DOHH2 (cell line): ENCODE results near the gene GUCY2D.

Source experiments
- H3F3A ChIP-seq: fragments of 200-600 bp; sonication (generic), shearing (Covaris generic); 2 replicates; pipeline ENCODE4 v1.6.0; 2016; ENCODE audit warnings: antibody characterized with exemption, mild to moderate bottlenecking; ENCODE audit not compliant: control insufficient read depth, insufficient read depth
- H3K27ac ChIP-seq: fragments of 200-600 bp; sonication (generic); 2 replicates; pipeline ENCODE4 v1.5.1; 2014; ENCODE audit warnings: low read depth, mild to moderate bottlenecking, low read length, moderate library complexity
- H3K27me3 ChIP-seq: fragments of 200-600 bp; sonication (generic); 2 replicates; pipeline ENCODE4 v1.6.1; 2014; ENCODE audit warnings: mild to moderate bottlenecking, low read length, mixed read lengths; ENCODE audit not compliant: control insufficient read depth
- H3K36me3 ChIP-seq: fragments of 200-600 bp; sonication (generic); 2 replicates; pipeline ENCODE4 v1.6.1; 2014; ENCODE audit warnings: mild to moderate bottlenecking, low read length, moderate library complexity, mixed read lengths; ENCODE audit not compliant: control insufficient read depth
- H3K4me1 ChIP-seq: fragments of 200-600 bp; sonication (generic); 2 replicates; pipeline ENCODE4 v1.6.1; 2014; ENCODE audit warnings: mild to moderate bottlenecking, low read length, mixed read lengths; ENCODE audit not compliant: control insufficient read depth
- H3K4me2 ChIP-seq: fragments of 200-600 bp; sonication (generic); 2 replicates; pipeline ENCODE4 v1.6.0; 2014; ENCODE audit warnings: mild to moderate bottlenecking, low read length, moderate library complexity
- H3K4me3 ChIP-seq: fragments of 200-600 bp; sonication (generic); 2 replicates; pipeline ENCODE4 v1.5.1; 2014; ENCODE audit warnings: mild to moderate bottlenecking, low read length, mixed read lengths
- H3K79me2 ChIP-seq: fragments of 200-600 bp; sonication (generic); 2 replicates; pipeline ENCODE4 v1.6.1; 2014; ENCODE audit warnings: mild to moderate bottlenecking, low read length, mixed read lengths; ENCODE audit not compliant: control insufficient read depth
- H3K9me2 ChIP-seq: fragments of 200-600 bp; sonication (generic); replicated peaks from 2 replicates; pipeline ENCODE4 v1.6.1; 2014; ENCODE audit warnings: mild to moderate bottlenecking, low read length, mixed read lengths; ENCODE audit not compliant: control insufficient read depth
- H3K9me3 ChIP-seq: fragments of 200-600 bp; sonication (generic); 2 replicates; pipeline ENCODE4 v1.6.1; 2014; ENCODE audit warnings: antibody characterized with exemption, low read length, mixed read lengths; ENCODE audit not compliant: control insufficient read depth, insufficient read depth
- H4K20me1 ChIP-seq: fragments of 200-600 bp; sonication (generic); 2 replicates; pipeline ENCODE4 v1.6.0; 2014; ENCODE audit warnings: low read depth, mild to moderate bottlenecking, antibody characterized with exemption, low read length, moderate library complexity; ENCODE audit not compliant: control insufficient read depth, insufficient read depth
- CTCF ChIP-seq: fragments of 200-600 bp; sonication (generic); IDR thresholded peaks from one replicate; pipeline ENCODE4 v1.5.1; 2014; ENCODE audit warnings: antibody characterized with exemption, mild to moderate bottlenecking, low read depth, low read length; ENCODE audit not compliant: poor library complexity, severe bottlenecking
- EZH2phosphoT487 ChIP-seq: fragments of 200-600 bp; sonication (generic); IDR thresholded peaks from 2 replicates; pipeline ENCODE4 v1.6.1; 2017; ENCODE audit warnings: borderline replicate concordance, mild to moderate bottlenecking, antibody characterized with exemption, low read length, moderate library complexity, mixed read lengths

The GUCY2D gene

GRCh38 chr17:8056232-8056975 is 54.0 kb downstream of the GUCY2D start:
- Histone ChIP-seq H3K4me2 (peak overlapping the region; percentile 49), H4K20me1 (no peaks in the 10 kb centered on the region), H3K79me2 (no peaks in the 10 kb centered on the region), H3K9me2 (no peaks in the 10 kb centered on the region), H3K4me1 (peaks cover 44% of the 10 kb centered on the region), H3K36me3 (no peaks in the 10 kb centered on the region), H3F3A (no peaks in the 10 kb centered on the region), H3K27ac (no peak overlapping the region), H3K27me3 (peaks cover 27% of the 10 kb centered on the region), H3K9me3 (no peaks in the 10 kb centered on the region), H3K4me3 (peak overlapping the region; percentile 10)
- TF ChIP-seq EZH2phosphoT487 (no peak), CTCF (no peak)

- no peaks in the 10 kb centered on the region for H3K79me2 ChIP-seq
- no peak overlapping the region for H3K27ac ChIP-seq
- no peaks in the 10 kb centered on the region for H4K20me1 ChIP-seq
- H3F3A ChIP-seq: no peaks in the 10 kb centered on the region
- H3K4me1 ChIP-seq: peaks cover 44% of the 10 kb centered on the region
- no peak for TF ChIP-seq CTCF
- TF ChIP-seq EZH2phosphoT487: no peak
- no peaks in the 10 kb centered on the region for H3K9me3 ChIP-seq
- H3K4me2 ChIP-seq: peak overlapping the region; percentile 49
- peaks cover 28% of the 10 kb centered on the region for H3K27me3 ChIP-seq
- peak overlapping the region; percentile 8 for H3K4me3 ChIP-seq
- no peaks in the 10 kb centered on the region for H3K9me2 ChIP-seq
- no peaks in the 10 kb centered on the region for H3K36me3 ChIP-seq
These were observed 54.7 kb downstream of the GUCY2D start for GRCh38 chr17:8056976-8057625.

- H3K4me2 ChIP-seq: peak overlapping the region; percentile 49
- H3K79me2 ChIP-seq: no peaks in the 10 kb centered on the region
- no peaks in the 10 kb centered on the region for H4K20me1 ChIP-seq
- TF ChIP-seq EZH2phosphoT487 (no peak), CTCF (peak; percentile 69)
- H3K4me1 ChIP-seq: peaks cover 44% of the 10 kb centered on the region
- H3K4me3 ChIP-seq: peak overlapping the region; percentile 8; the same call in 1 of the 2 replicates
- H3K27me3 ChIP-seq: peaks cover 34% of the 10 kb centered on the region
- H3K9me3 ChIP-seq: no peaks in the 10 kb centered on the region
- no peak overlapping the region for H3K27ac ChIP-seq
- no peaks in the 10 kb centered on the region for H3F3A ChIP-seq
- H3K36me3 ChIP-seq: no peaks in the 10 kb centered on the region
- H3K9me2 ChIP-seq: no peaks in the 10 kb centered on the region
These were observed 55.3 kb downstream of the GUCY2D start for GRCh38 chr17:8057691-8058114.
